GM19099 (cell line): ENCODE measurements around the gene PCGF5.

Source experiments
- POLR2A ChIP-seq: IDR thresholded peaks from 3 replicates; pipeline ENCODE4 v1.6.1; 2011; ENCODE audit warnings: low read depth; ENCODE audit not compliant: insufficient read length; ENCODE audit errors: extremely low read depth

Gene PCGF5

GRCh38 chr10:91220194-91220953 is at the start of gene PCGF5:
Gene PCGF5, plus strand, starts transcription at chr10:91220663. Its CDS starts 2,209 bp downstream, at chr10:91222872.
- TF ChIP-seq POLR2A, result peak; percentile 87

GRCh38 chr10:91171485-91171884 is 49.0 kb upstream of the PCGF5 start:
- TF ChIP-seq POLR2A, result no peak

GRCh38 chr10:91172348-91172747 is 48.1 kb upstream of the PCGF5 start:
- no peak for TF ChIP-seq POLR2A

GRCh38 chr10:91185239-91185875 is 35.1 kb upstream of the PCGF5 start:
- TF ChIP-seq POLR2A, result no peak

GRCh38 chr10:91187156-91187555 is 33.3 kb upstream of the PCGF5 start:
- no peak for TF ChIP-seq POLR2A

GRCh38 chr10:91188889-91189288 is 31.6 kb upstream of the PCGF5 start:
- no peak for TF ChIP-seq POLR2A

- no peak for TF ChIP-seq POLR2A
Measured at GRCh38 chr10:91190388-91190870, 30.0 kb upstream of the PCGF5 start.

- no peak for TF ChIP-seq POLR2A
Measured at GRCh38 chr10:91190876-91191583, 29.4 kb upstream of the PCGF5 start.

GRCh38 chr10:91191584-91191919 is 28.9 kb upstream of the PCGF5 start:
- TF ChIP-seq POLR2A, result no peak

- TF ChIP-seq POLR2A, result no peak
Measured at GRCh38 chr10:91194497-91195179, 25.8 kb upstream of the PCGF5 start.

GRCh38 chr10:91196268-91197048 is 24.0 kb upstream of the PCGF5 start:
- no peak for TF ChIP-seq POLR2A

GRCh38 chr10:91197127-91197526 is 23.3 kb upstream of the PCGF5 start:
- no peak for TF ChIP-seq POLR2A

GRCh38 chr10:91198781-91199180 is 21.7 kb upstream of the PCGF5 start:
- no peak for TF ChIP-seq POLR2A
